Activated CD4-positive, alpha-beta memory T cell treated with anti-CD3 and anti-CD28 coated beads, Interleukin-2, amount 10 ng/mL, durations not matched to agents 7 days and 5 days (primary cell): ENCODE data around the gene RING1. TPM values are rescaled to one million over a fixed set of nuclear protein-coding genes. Genes with fewer than 3 reads are reported as not detected.
A peak's percentile ranks its signal among the peaks of the same experiment; 100 is the strongest.

Source experiments
- CTCF ChIA-PET: fragments of 350-600 bp; sonication (Branson Sonifier 250); formaldehyde crosslinking; loops from one replicate; lab custom pipeline; 2021; ENCODE audit warnings: antibody characterized with exemption, inconsistent platforms; lab: Charles Lee
- POLR2A ChIA-PET: fragments of 350-600 bp; sonication (Branson Sonifier 250); formaldehyde crosslinking; loops from one replicate; lab custom pipeline; 2021; ENCODE audit warnings: antibody characterized with exemption; lab: Charles Lee
- DNase-seq: peaks from one replicate; pipeline ENCODE4 v3.0.0-alpha.2; 2020
- H3K27ac Mint-ChIP-seq: one replicate; pipeline ENCODE4 v1.8.0; 2021; ENCODE audit warnings: mild to moderate bottlenecking, mixed read lengths
- H3K27me3 Mint-ChIP-seq: one replicate; pipeline ENCODE4 v1.8.0; 2021; ENCODE audit warnings: mixed read lengths
- H3K36me3 Mint-ChIP-seq: one replicate; pipeline ENCODE4 v1.8.0; 2021; ENCODE audit warnings: low read depth, mixed read lengths
- H3K4me1 Mint-ChIP-seq: one replicate; pipeline ENCODE4 v1.8.0; 2021; ENCODE audit warnings: mixed read lengths
- H3K4me3 Mint-ChIP-seq: one replicate; pipeline ENCODE4 v1.8.0; 2021; ENCODE audit warnings: mild to moderate bottlenecking, mixed read lengths
- H3K9me3 Mint-ChIP-seq: one replicate; pipeline ENCODE4 v1.8.0; 2021; ENCODE audit warnings: mixed read lengths
- total RNA-seq, 2 experiments: library from RNA; stranded (reverse); gene quantifications; one replicate each; pipeline ENCODE4 v1.2.3, GENCODE V29; 2021

RING1 gene
- total RNA-seq, 2 experiments from 2014 or later = 29.7 to 32.1 TPM

- peaks cover 66% of the 10 kb centered on the region for H3K36me3 Mint-ChIP-seq
- no peaks in the 10 kb centered on the region for H3K9me3 Mint-ChIP-seq
- POLR2A ChIA-PET = interaction anchor here (0.7 to 1.5 kb wide), 9 partner anchors 9 to 362 kb away, joined by 3 to 10 read pairs (median 3); partner anchors contain the start of genes RING1, RPS18, TAP2 and VPS52
- H3K4me3 Mint-ChIP-seq = peak overlapping the region; percentile 99
- peak overlapping the region; percentile 95 for H3K27ac Mint-ChIP-seq
- CTCF ChIA-PET = interaction anchor here (0.7 to 1.0 kb wide), 5 partner anchors 48 to 185 kb away, joined by 3 to 4 read pairs (median 3); no protein-coding TSS in a partner anchor
- DNase-seq = peak; percentile 84
- H3K27me3 Mint-ChIP-seq = no peaks in the 10 kb centered on the region
- peaks cover 65% of the 10 kb centered on the region for H3K4me1 Mint-ChIP-seq
Observed at GRCh38 chr6:33199687-33200218, 8.5 kb upstream of the RING1 start.

GRCh38 chr6:33200219-33201146 lies 7.8 kb upstream of the RING1 start, which contains the start of the genes RXRB and SLC39A7:
Gene RXRB, minus strand, starts transcription at chr6:33200665. Its CDS starts 189 bp downstream, at chr6:33200476.
Gene SLC39A7, plus strand, starts transcription at chr6:33200867. Its CDS starts 379 bp downstream, at chr6:33201246.
- no peaks in the 10 kb centered on the region for H3K27me3 Mint-ChIP-seq
- ChIA-PET CTCF (interaction anchor here (0.7 to 1.0 kb wide), 3 partner anchors 117 to 186 kb away, joined by 3 read pairs; no protein-coding TSS in a partner anchor), POLR2A (interaction anchor here (0.7 to 1.5 kb wide), 9 partner anchors 8 to 363 kb away, joined by 3 to 10 read pairs (median 3); partner anchors contain the start of genes RING1, RPS18, TAP2 and VPS52)
- no peaks in the 10 kb centered on the region for H3K9me3 Mint-ChIP-seq
- peaks cover 59% of the 10 kb centered on the region for H3K36me3 Mint-ChIP-seq
- peak within 1 kb of the TSS; percentile 99 for H3K4me3 Mint-ChIP-seq
- peaks cover 71% of the 10 kb centered on the region for H3K4me1 Mint-ChIP-seq
- peak within 1 kb of the TSS; percentile 95 for H3K27ac Mint-ChIP-seq
- peak; percentile 100 for DNase-seq

DNA sequence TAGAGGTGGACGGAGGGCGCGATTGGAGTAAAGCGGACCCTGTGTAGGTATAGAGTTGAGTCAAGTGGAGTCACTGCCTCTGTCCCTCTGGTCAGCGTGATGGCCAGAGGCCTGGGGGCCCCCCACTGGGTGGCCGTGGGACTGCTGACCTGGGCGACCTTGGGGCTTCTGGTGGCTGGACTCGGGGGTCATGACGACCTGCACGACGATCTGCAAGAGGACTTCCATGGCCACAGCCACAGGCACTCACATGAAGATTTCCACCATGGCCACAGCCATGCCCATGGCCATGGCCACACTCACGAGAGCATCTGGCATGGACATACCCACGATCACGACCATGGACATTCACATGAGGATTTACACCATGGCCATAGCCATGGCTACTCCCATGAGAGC lies 7.2 kb upstream of the RING1 start:
- no peaks in the 10 kb centered on the region for H3K27me3 Mint-ChIP-seq

GRCh38 chr6:33201935-33202334 lies 6.4 kb upstream of the RING1 start:
- POLR2A ChIA-PET = no interaction called here
- no peaks in the 10 kb centered on the region for H3K27me3 Mint-ChIP-seq

More for the DNA sequence above, 7.2 kb upstream of the RING1 start:
- ChIA-PET CTCF (no interaction called here), POLR2A (interaction anchor here (0.6 kb wide), 1 partner anchor 1036 kb away, joined by 3 read pairs; no protein-coding TSS in a partner anchor)
- H3K4me1 Mint-ChIP-seq = peaks cover 78% of the 10 kb centered on the region
- DNase-seq = no peak
- H3K9me3 Mint-ChIP-seq = no peaks in the 10 kb centered on the region
- H3K4me3 Mint-ChIP-seq = peak overlapping the region; percentile 99
- H3K27ac Mint-ChIP-seq = peak overlapping the region; percentile 95
- H3K36me3 Mint-ChIP-seq = peaks cover 53% of the 10 kb centered on the region

GRCh38 chr6:33202799-33203198 lies 5.5 kb upstream of the RING1 start:
- ChIA-PET POLR2A (interaction anchor here (1.0 to 1.2 kb wide), 2 partner anchors 19 to 46 kb away, joined by 3 to 4 read pairs; no protein-coding TSS in a partner anchor), CTCF (no interaction called here)
- peak overlapping the region; percentile 99 for H3K4me3 Mint-ChIP-seq
- H3K27ac Mint-ChIP-seq = peak overlapping the region; percentile 1
- DNase-seq = no peak
- H3K9me3 Mint-ChIP-seq = no peaks in the 10 kb centered on the region
- peaks cover 77% of the 10 kb centered on the region for H3K4me1 Mint-ChIP-seq
- no peaks in the 10 kb centered on the region for H3K27me3 Mint-ChIP-seq
- peaks cover 40% of the 10 kb centered on the region for H3K36me3 Mint-ChIP-seq

More at GRCh38 chr6:33201935-33202334, 6.4 kb upstream of the RING1 start:
- Mint-ChIP-seq H3K4me3 (peak overlapping the region; percentile 99), H3K4me1 (peaks cover 82% of the 10 kb centered on the region), H3K27ac (peak overlapping the region; percentile 95), H3K36me3 (peaks cover 47% of the 10 kb centered on the region), H3K9me3 (no peaks in the 10 kb centered on the region)
- DNase-seq = no peak
- CTCF ChIA-PET = no interaction called here

- Mint-ChIP-seq H3K4me1 (peaks cover 69% of the 10 kb centered on the region), H3K4me3 (peak overlapping the region; percentile 99), H3K27me3 (no peaks in the 10 kb centered on the region), H3K27ac (peak overlapping the region; percentile 64), H3K9me3 (no peaks in the 10 kb centered on the region), H3K36me3 (peaks cover 40% of the 10 kb centered on the region)
- ChIA-PET CTCF (no interaction called here), POLR2A (interaction anchor here (1.0 to 1.2 kb wide), 2 partner anchors 20 to 45 kb away, joined by 3 to 4 read pairs; no protein-coding TSS in a partner anchor)
- DNase-seq = no peak
Observed at GRCh38 chr6:33203443-33204164, 4.7 kb upstream of the RING1 start.

GRCh38 chr6:33204165-33204414 lies 4.2 kb upstream of the RING1 start:
- ChIA-PET CTCF (interaction anchor here (0.6 to 0.9 kb wide), 2 partner anchors 9 to 45 kb away, joined by 3 to 5 read pairs; no protein-coding TSS in a partner anchor), POLR2A (interaction anchor here (2.0 to 2.4 kb wide), 3 partner anchors 44 to 234 kb away, joined by 5 to 14 read pairs (median 8); no protein-coding TSS in a partner anchor)
- Mint-ChIP-seq H3K4me1 (peaks cover 68% of the 10 kb centered on the region), H3K27ac (peak overlapping the region; percentile 64), H3K4me3 (peak overlapping the region; percentile 99), H3K27me3 (no peaks in the 10 kb centered on the region), H3K36me3 (peaks cover 38% of the 10 kb centered on the region), H3K9me3 (no peaks in the 10 kb centered on the region)
- no peak for DNase-seq

- peak within 1 kb of the TSS; percentile 99 for H3K4me3 Mint-ChIP-seq
- ChIA-PET POLR2A (interaction anchor here (0.7 to 2.4 kb wide), 8 partner anchors 14 to 234 kb away, joined by 3 to 14 read pairs (median 3); no protein-coding TSS in a partner anchor), CTCF (interaction anchor here (0.6 to 1.1 kb wide), 4 partner anchors 9 to 67 kb away, joined by 3 to 5 read pairs (median 3); partner anchors contain the start of genes RPS18 and VPS52)
- peak within 1 kb of the TSS; percentile 82 for H3K27ac Mint-ChIP-seq
- H3K9me3 Mint-ChIP-seq = no peaks in the 10 kb centered on the region
- peaks cover 42% of the 10 kb centered on the region for H3K36me3 Mint-ChIP-seq
- no peaks in the 10 kb centered on the region for H3K27me3 Mint-ChIP-seq
- DNase-seq = peak; percentile 93
- H3K4me1 Mint-ChIP-seq = peaks cover 69% of the 10 kb centered on the region
Observed at GRCh38 chr6:33204415-33205190, 3.7 kb upstream of the RING1 start, which contains the start of gene HSD17B8. Gene HSD17B8, plus strand, starts transcription at chr6:33204655. Its CDS starts 14 bp downstream, at chr6:33204669.

DNA sequence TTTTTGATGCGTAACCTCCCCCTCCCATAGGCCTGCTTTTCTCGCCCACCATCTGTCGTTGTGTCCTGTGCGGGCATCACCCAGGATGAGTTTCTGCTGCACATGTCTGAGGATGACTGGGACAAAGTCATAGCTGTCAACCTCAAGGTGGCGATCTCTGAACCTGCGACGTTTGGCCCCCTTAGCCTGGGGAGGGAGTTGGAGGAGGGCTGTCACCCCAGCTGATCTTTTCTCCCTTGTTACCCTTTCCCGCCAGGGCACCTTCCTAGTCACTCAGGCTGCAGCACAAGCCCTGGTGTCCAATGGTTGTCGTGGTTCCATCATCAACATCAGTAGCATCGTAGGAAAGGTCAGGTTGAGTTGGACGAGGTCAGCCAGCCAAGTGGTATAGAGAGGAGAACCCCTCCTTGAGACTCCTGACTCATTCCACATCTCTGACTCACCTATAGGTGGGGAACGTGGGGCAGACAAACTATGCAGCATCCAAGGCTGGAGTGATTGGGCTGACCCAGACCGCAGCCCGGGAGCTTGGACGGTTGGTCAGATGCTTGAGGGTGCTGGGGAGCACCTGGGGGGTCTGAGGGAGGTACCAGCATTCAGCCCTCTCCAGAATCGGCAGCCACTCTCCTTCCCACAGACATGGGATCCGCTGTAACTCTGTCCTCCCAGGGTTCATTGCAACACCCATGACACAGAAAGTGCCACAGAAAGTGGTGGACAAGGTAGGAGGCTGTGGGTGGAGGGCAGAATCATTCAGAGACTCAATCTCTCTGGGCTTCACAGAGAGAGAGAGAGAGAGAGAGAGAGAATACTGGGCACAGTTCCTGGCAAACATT lies 2.9 kb upstream of the RING1 start:
- DNase-seq = peak; percentile 47
- peaks cover 48% of the 10 kb centered on the region for H3K36me3 Mint-ChIP-seq

GRCh38 chr6:33206027-33206863 lies 2.1 kb upstream of the RING1 start:
- Mint-ChIP-seq H3K4me1 (peaks cover 68% of the 10 kb centered on the region), H3K9me3 (no peaks in the 10 kb centered on the region), H3K27ac (peak overlapping the region; percentile 82), H3K27me3 (no peaks in the 10 kb centered on the region), H3K4me3 (peak overlapping the region; percentile 99), H3K36me3 (peaks cover 46% of the 10 kb centered on the region)
- CTCF ChIA-PET = interaction anchor here (0.6 to 0.7 kb wide), 2 partner anchors 14 to 1363 kb away, joined by 3 read pairs; partner anchors contain the start of gene COL11A2
- POLR2A ChIA-PET = interaction anchor here (2.0 to 2.4 kb wide), 3 partner anchors 42 to 236 kb away, joined by 5 to 14 read pairs (median 8); no protein-coding TSS in a partner anchor
- no peak for DNase-seq

More for the DNA sequence above, 2.9 kb upstream of the RING1 start:
- ChIA-PET POLR2A (interaction anchor here (0.7 to 2.4 kb wide), 8 partner anchors 15 to 235 kb away, joined by 3 to 14 read pairs (median 3); no protein-coding TSS in a partner anchor), CTCF (interaction anchor here (0.6 to 1.1 kb wide), 3 partner anchors 13 to 1362 kb away, joined by 3 read pairs; partner anchors contain the start of genes COL11A2, RPS18 and VPS52)
- Mint-ChIP-seq H3K27ac (peak overlapping the region; percentile 82), H3K4me1 (peaks cover 72% of the 10 kb centered on the region), H3K27me3 (no peaks in the 10 kb centered on the region), H3K4me3 (peak overlapping the region; percentile 99), H3K9me3 (no peaks in the 10 kb centered on the region)
